Measurements from ENCODE around the gene KCNJ6. TPM values are rescaled to one million over a fixed set of nuclear protein-coding genes. Genes with fewer than 3 reads are reported as not detected.

Gene KCNJ6
- total and polyA plus RNA-seq, 2 of the 8 experiments (the other 6 are each of a cell fraction or from before 2014, with no cell fraction given), result 0.51 to 1.2 TPM

DNA sequence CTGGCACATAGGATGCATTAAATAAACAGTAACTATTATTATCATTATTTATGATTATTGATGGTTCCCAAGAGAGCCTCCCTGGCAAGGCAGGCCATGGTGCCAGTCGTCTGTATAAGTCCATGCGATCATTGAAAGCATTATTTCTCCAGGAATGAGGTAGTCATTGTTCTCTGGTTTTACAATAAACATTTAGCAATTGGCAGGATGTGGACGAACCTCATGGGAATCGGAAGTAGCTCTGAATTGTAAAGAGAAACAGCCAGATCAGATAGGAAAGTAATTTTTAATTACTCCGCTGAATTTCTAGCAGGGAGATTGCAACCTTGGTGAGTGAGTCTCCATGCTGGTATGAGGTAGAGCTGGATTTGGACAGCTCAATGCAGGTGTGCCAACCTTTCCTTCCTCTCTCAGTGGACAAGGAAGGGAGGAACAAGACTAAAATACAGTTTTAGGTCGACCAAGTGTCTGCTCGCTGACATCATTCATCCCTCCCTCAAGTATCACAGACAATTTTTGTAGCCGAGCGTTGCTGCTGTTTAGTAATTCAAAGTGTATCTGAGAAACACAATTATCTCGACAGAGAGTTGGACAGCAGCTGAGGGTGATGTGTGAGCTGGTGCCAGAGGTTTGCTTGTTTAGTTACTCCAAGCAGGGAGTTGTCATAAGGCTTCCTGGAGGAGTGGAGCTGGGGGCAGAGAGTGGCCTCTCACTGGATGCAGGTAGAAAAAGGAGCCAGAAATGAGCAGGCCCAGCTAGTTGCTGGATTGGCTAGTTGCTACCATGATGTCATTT is 250.8 kb downstream of the KCNJ6 start:
- TF ChIP-seq RNF2 (IDR thresholded peaks at IDR 0.05; ENCODE audit: borderline replicate concordance, low read depth, low read length, missing control alignments, poor library complexity, severe bottlenecking) (no peak), CTBP2 (IDR thresholded peaks at IDR 0.05; ENCODE audit: borderline replicate concordance, insufficient read depth, insufficient read length, low read length) (no peak)
- ChIA-PET CTCF (ENCODE audit: partially characterized antibody) (interaction anchor here (0.6 to 1.8 kb wide), 3 partner anchors 8 to 431 kb away, joined by 3 to 11 read pairs (median 3); no protein-coding TSS in a partner anchor), POLR2A (ENCODE audit: partially characterized antibody) (no interaction called here)
- H3K9ac ChIP-seq (replicated peaks in 1 of 4; ENCODE audit: extremely low read depth in 1 of 4, low read depth in 3 of 4, low read length in 3 of 4), result no peak overlapping the region
- 96% methylated on average over 10 of the region's 10 CpGs; no CpG with 5 or more reads in 1 of the 2 experiments for WGBS, 2 experiments (ENCODE audit: extremely low coverage in 1 of 2, insufficient coverage in 1 of 2, insufficient read length in 1 of 2, insufficient replicate concordance in 2 of 2, low coverage in 1 of 2, low lambda C conversion rate in 2 of 2, missing lambda C conversion rate in 1 of 2)
- no peaks in the 10 kb centered on the region for H3K79me1 ChIP-seq (ENCODE audit: low read depth, low read length)
- H3K23ac ChIP-seq (ENCODE audit: insufficient read length), result no peak overlapping the region
- peaks cover 0 to 5% (median 4%) of the 10 kb centered on the region in 4 experiments; a peak in 4 of 7 replicates for H3K4me1 ChIP-seq (replicated peaks in 1 of 4; ENCODE audit: control insufficient read depth in 3 of 4, insufficient read depth in 4 of 4, low read length in 3 of 4)
- no peaks in the 10 kb centered on the region for H4K20me1 ChIP-seq (replicated peaks in 1 of 2; ENCODE audit: control insufficient read depth in 1 of 2, insufficient read depth in 2 of 2, low read length in 2 of 2)
- no peaks in the 10 kb centered on the region for H3K27me3 ChIP-seq (replicated peaks in 1 of 4; ENCODE audit: control insufficient read depth in 3 of 4, extremely low read depth in 1 of 4, insufficient read depth in 3 of 4, low read length in 3 of 4)
- H2BK12ac ChIP-seq (ENCODE audit: low read depth, low read length), result peak overlapping the region; percentile 80; the same call in 1 of the 2 replicates
- H2BK120ac ChIP-seq (replicated peaks; ENCODE audit: low read depth, low read length), result no peak overlapping the region
- peak overlapping the region; percentile 85; the same call in 1 of the 2 replicates for H2AK5ac ChIP-seq (ENCODE audit: low read depth, low read length)
- H3K4me3 ChIP-seq (ENCODE audit: extremely low read depth in 1 of 4, insufficient read depth in 2 of 4, low read depth in 3 of 4, low read length in 4 of 4), result no peak overlapping the region
- H4K91ac ChIP-seq (replicated peaks; ENCODE audit: insufficient read length, low read length), result no peak overlapping the region
- H3K56ac ChIP-seq (replicated peaks; ENCODE audit: insufficient read length, low read depth, low read length), result no peak overlapping the region
- peak overlapping the region; percentile 67; the same call in 1 of the 2 replicates for H2BK15ac ChIP-seq (ENCODE audit: low read length)
- H3K36me3 ChIP-seq (ENCODE audit: control insufficient read depth in 2 of 4, insufficient read depth in 4 of 4, low read length in 3 of 4), result peaks cover 0 to 7% (median 2%) of the 10 kb centered on the region in 4 experiments; a peak in 2 of 8 replicates
- H3K4ac ChIP-seq (replicated peaks; ENCODE audit: insufficient read length, low read depth, low read length), result no peak overlapping the region
- H2AFZ ChIP-seq (ENCODE audit: low read length), result no peak overlapping the region
- H2BK5ac ChIP-seq (ENCODE audit: low read depth, low read length), result peak overlapping the region; percentile 66; the same call in 1 of the 2 replicates
- no peaks in the 10 kb centered on the region for H3K23me2 ChIP-seq (ENCODE audit: low read depth, low read length)
- no peak overlapping the region for H4K5ac ChIP-seq (ENCODE audit: insufficient read length, low read depth, low read length)
- H4K8ac ChIP-seq (ENCODE audit: extremely low read depth, insufficient read depth, low read length), result no peak overlapping the region
- peaks cover 28% of the 10 kb centered on the region in 2 experiments for H3K9me3 ChIP-seq (ENCODE audit: insufficient read depth in 2 of 2, low read depth in 1 of 2, low read length in 1 of 2)
- no peaks in the 10 kb centered on the region for H3K79me2 ChIP-seq (ENCODE audit: control insufficient read depth in 1 of 2, insufficient read depth in 2 of 2, low read length in 2 of 2)
- H2BK20ac ChIP-seq (ENCODE audit: low read length), result 0 out of 2 replicates have a peak overlapping the region, but pooled peaks have one; percentile 61
- FAIRE-seq (no peak), DNase-seq (ENCODE audit: low read depth in 1 of 2, low spot score in 2 of 2) (no peak)
- H3K4me2 ChIP-seq (ENCODE audit: insufficient read depth in 1 of 2, low read depth in 2 of 2, low read length in 2 of 2), result no peak overlapping the region
- H3K27ac ChIP-seq (ENCODE audit: low read depth, low read length), result no peak overlapping the region
- no peak overlapping the region for H3K18ac ChIP-seq (ENCODE audit: extremely low read depth, low read length)
- no peak overlapping the region for H3K14ac ChIP-seq (ENCODE audit: insufficient read length)
